H9 (cell line): ENCODE data around the gene HCST. TPM values are rescaled to one million over a fixed set of nuclear protein-coding genes. Genes with fewer than 3 reads are reported as not detected.

Experiments used
- DNase-seq: peaks from one replicate; pipeline ENCODE4 v3.0.0-alpha.2; 2017
- H2AFZ ChIP-seq: one replicate; pipeline ENCODE4 v1.6.1; 2013; ENCODE audit warnings: mild to moderate bottlenecking, low read length, control low read depth, moderate library complexity
- H2AK5ac ChIP-seq: 2 replicates; pipeline ENCODE4 v1.6.1; 2013; ENCODE audit warnings: low read length, control low read depth, mixed read lengths; ENCODE audit not compliant: insufficient read length
- H2BK120ac ChIP-seq: one replicate; pipeline ENCODE4 v1.6.1; 2013; ENCODE audit warnings: low read depth, mild to moderate bottlenecking, low read length, control low read depth, inconsistent platforms; ENCODE audit not compliant: poor library complexity, severe bottlenecking
- H2BK12ac ChIP-seq: 2 replicates; pipeline ENCODE4 v1.6.1; 2013; ENCODE audit warnings: low read length, control low read depth, mixed read lengths, low read depth; ENCODE audit not compliant: insufficient read length
- H2BK15ac ChIP-seq: 2 replicates; pipeline ENCODE4 v1.6.1; 2013; ENCODE audit warnings: low read depth, low read length, control low read depth
- H2BK20ac ChIP-seq: one replicate; pipeline ENCODE4 v1.6.1; 2013; ENCODE audit warnings: low read depth, mild to moderate bottlenecking, low read length, control low read depth, inconsistent platforms; ENCODE audit not compliant: poor library complexity, severe bottlenecking
- H2BK5ac ChIP-seq: 2 replicates; pipeline ENCODE4 v1.6.1; 2013; ENCODE audit warnings: low read length, control low read depth, mixed read lengths; ENCODE audit not compliant: insufficient read length
- H3K14ac ChIP-seq: 2 replicates; pipeline ENCODE4 v1.6.1; 2013; ENCODE audit warnings: low read length, control low read depth; ENCODE audit not compliant: insufficient read depth
- H3K18ac ChIP-seq: 2 replicates; pipeline ENCODE4 v1.6.1; 2013; ENCODE audit warnings: low read depth, mild to moderate bottlenecking, mixed read lengths, low read length, control low read depth; ENCODE audit not compliant: insufficient read length
- H3K23ac ChIP-seq: 2 replicates; pipeline ENCODE4 v1.6.1; 2013; ENCODE audit warnings: low read length, control low read depth, mixed read lengths, low read depth; ENCODE audit not compliant: insufficient read length
- H3K23me2 ChIP-seq: 2 replicates; pipeline ENCODE4 v1.6.1; 2013; ENCODE audit warnings: low read depth, mild to moderate bottlenecking, mixed read lengths, low read length, control low read depth; ENCODE audit not compliant: insufficient read length, poor library complexity, severe bottlenecking
- H3K27ac ChIP-seq: 2 replicates; pipeline ENCODE4 v1.5.1; 2013; ENCODE audit warnings: low read length, control low read depth, mixed read lengths, low read depth; ENCODE audit not compliant: insufficient read length
- H3K27me3 ChIP-seq: 2 replicates; pipeline ENCODE4 v1.6.1; 2013; ENCODE audit warnings: low read length, control low read depth, inconsistent platforms; ENCODE audit not compliant: insufficient read depth
- H3K4ac ChIP-seq: 2 replicates; pipeline ENCODE4 v1.6.1; 2013; ENCODE audit warnings: low read depth, mild to moderate bottlenecking, control low read depth, inconsistent platforms, low read length, moderate library complexity
- H3K4me1 ChIP-seq: 2 replicates; pipeline ENCODE4 v1.6.1; 2013; ENCODE audit warnings: low read length, control low read depth, inconsistent platforms; ENCODE audit not compliant: insufficient read depth
- H3K4me2 ChIP-seq: 2 replicates; pipeline ENCODE4 v1.6.1; 2013; ENCODE audit warnings: low read length, control low read depth, mixed read lengths; ENCODE audit not compliant: insufficient read length, insufficient read depth
- H3K56ac ChIP-seq: 2 replicates; pipeline ENCODE4 v1.6.1; 2013; ENCODE audit warnings: low read depth, mild to moderate bottlenecking, mixed read lengths, low read length, control low read depth; ENCODE audit not compliant: insufficient read length
- H3K79me1 ChIP-seq: 2 replicates; pipeline ENCODE4 v1.6.1; 2013; ENCODE audit warnings: low read depth, mild to moderate bottlenecking, moderate library complexity, low read length, control low read depth, inconsistent platforms; ENCODE audit not compliant: insufficient read depth, poor library complexity, severe bottlenecking
- H3K79me2 ChIP-seq: 2 replicates; pipeline ENCODE4 v1.6.1; 2013; ENCODE audit warnings: low read length, control low read depth, inconsistent platforms; ENCODE audit not compliant: insufficient read depth
- H3K9ac ChIP-seq: 2 replicates; pipeline ENCODE4 v1.6.1; 2013; ENCODE audit warnings: low read length, control low read depth, mixed read lengths; ENCODE audit not compliant: insufficient read length; ENCODE audit errors: extremely low read depth
- H3K9me3 ChIP-seq: one replicate; pipeline ENCODE4 v1.6.1; 2013; ENCODE audit warnings: low read depth, low read length, inconsistent platforms; ENCODE audit not compliant: control insufficient read depth
- H3T11ph ChIP-seq: one replicate; pipeline ENCODE4 v1.6.1; 2013; ENCODE audit warnings: mild to moderate bottlenecking, low read length, control low read depth, inconsistent platforms
- H4K20me1 ChIP-seq: one replicate; pipeline ENCODE4 v1.6.1; 2013; ENCODE audit not compliant: control insufficient read depth, insufficient read length, insufficient read depth
- H4K5ac ChIP-seq: 2 replicates; pipeline ENCODE4 v1.6.1; 2013; ENCODE audit warnings: low read depth, mild to moderate bottlenecking, mixed read lengths, low read length, control low read depth; ENCODE audit not compliant: insufficient read length
- H4K8ac ChIP-seq: replicated peaks from 2 replicates; pipeline ENCODE4 v1.6.1; 2013; ENCODE audit warnings: low read length, control low read depth, mixed read lengths, low read depth; ENCODE audit not compliant: insufficient read length
- H4K91ac ChIP-seq: 2 replicates; pipeline ENCODE4 v1.6.1; 2013; ENCODE audit warnings: low read depth, mild to moderate bottlenecking, moderate library complexity, mixed read lengths, low read length, control low read depth; ENCODE audit not compliant: insufficient read length
- H3K27ac Mint-ChIP-seq, 3 experiments: 2 replicates in 2 of 3; 3 replicates in 1 of 3; pipeline ENCODE4 v1.8.0; 2020 to 2021; ENCODE audit warnings: mixed read lengths in 3 of 3, mild to moderate bottlenecking in 1 of 3, moderate library complexity in 1 of 3
- H3K27me3 Mint-ChIP-seq: 2 replicates; pipeline ENCODE4 v1.8.0; 2021; ENCODE audit warnings: low read depth, mild to moderate bottlenecking, moderate library complexity, mixed read lengths
- H3K36me3 Mint-ChIP-seq, 3 experiments: 2 replicates in 2 of 3; 3 replicates in 1 of 3; pipeline ENCODE4 v1.8.0; 2020 to 2021; ENCODE audit warnings: low read depth in 3 of 3, mixed read lengths in 3 of 3; ENCODE audit not compliant: insufficient read depth in 1 of 3
- H3K4me1 Mint-ChIP-seq, 2 experiments: 2 replicates each; pipeline ENCODE4 v1.8.0; 2020; ENCODE audit warnings: mixed read lengths in 2 of 2
- H3K4me3 Mint-ChIP-seq, 2 experiments: 2 replicates in 1 of 2; 3 replicates in 1 of 2; pipeline ENCODE4 v1.8.0; 2020 to 2021; ENCODE audit warnings: mild to moderate bottlenecking in 2 of 2, mixed read lengths in 2 of 2, moderate library complexity in 1 of 2
- H3K9me3 Mint-ChIP-seq, 2 experiments: 2 replicates in 1 of 2; 3 replicates in 1 of 2; pipeline ENCODE4 v1.8.0; 2020; ENCODE audit warnings: mild to moderate bottlenecking in 2 of 2, mixed read lengths in 2 of 2, moderate library complexity in 1 of 2
- CTCF ChIP-seq: fragments of 200-600 bp; sonication (generic); conservative IDR thresholded peaks from 3 replicates; pipeline ENCODE4 v1.8.0; 2021; ENCODE audit warnings: antibody characterized with exemption, mild to moderate bottlenecking
- WGBS: extraction: QIAGEN DNeasy Blood & Tissue Kit; methylation state at CpG from one replicate; pipeline ENCODE4 v1.1.7; 2013; ENCODE audit warnings: missing lambda C conversion rate, low lambda C conversion rate, mixed read lengths; ENCODE audit not compliant: insufficient read length; ENCODE audit errors: extremely low coverage; 5-methylcytosine and 5-hydroxymethylcytosine counted together
- total RNA-seq: library from RNA; stranded (reverse); gene quantifications from 2 replicates; pipeline ENCODE4 v1.2.1, GENCODE V29; 2021

HCST gene
- total RNA-seq, 1 experiment from 2014 or later: 0.68 TPM

- Histone ChIP-seq H2AK5ac (no peak overlapping the region), H4K8ac (no peak overlapping the region), H3K79me2 (no peaks in the 10 kb centered on the region), H2BK12ac (no peak overlapping the region), H3K14ac (peak overlapping the region; percentile 19; the same call in 1 of the 2 replicates), H3K9ac (peak overlapping the region; percentile 0), H4K5ac (no peak overlapping the region), H2BK20ac (no peak overlapping the region), H2BK5ac (no peak overlapping the region), H3K23me2 (peaks cover 17% of the 10 kb centered on the region), H3K4me2 (peak overlapping the region; percentile 71), H3K23ac (no peak overlapping the region), H2AFZ (no peak overlapping the region), H4K20me1 (peaks cover 3% of the 10 kb centered on the region), H3K56ac (no peak overlapping the region), H3K27ac (no peak overlapping the region), H3K27me3 (peaks cover 4% of the 10 kb centered on the region; the same call in 1 of the 2 replicates), H3T11ph (no peak overlapping the region), H3K79me1 (no peaks in the 10 kb centered on the region), H3K9me3 (no peaks in the 10 kb centered on the region), H2BK15ac (no peak overlapping the region), H3K4ac (no peak overlapping the region), H3K18ac (no peak overlapping the region), H3K4me1 (no peaks in the 10 kb centered on the region), H2BK120ac (no peak overlapping the region), H4K91ac (no peak overlapping the region)
- peak; percentile 98 for DNase-seq
- H3K9me3 Mint-ChIP-seq: no peaks in the 10 kb centered on the region; a peak in 1 of 5 replicates
- H3K36me3 Mint-ChIP-seq: peaks cover 0 to 3% (median 0%) of the 10 kb centered on the region in 3 experiments; a peak in 2 of 7 replicates
- TF ChIP-seq CTCF: no peak
- peak overlapping the region; percentile 62 to 81 for H3K4me3 Mint-ChIP-seq
- H3K4me1 Mint-ChIP-seq: peaks cover 9 to 13% of the 10 kb centered on the region in 2 experiments
- peak overlapping the region in 1 of 3 experiments; percentile 74; a peak in 1 of 7 replicates for H3K27ac Mint-ChIP-seq
- peaks cover 88% of the 10 kb centered on the region for H3K27me3 Mint-ChIP-seq
- WGBS: no CpG with 5 or more reads among the region's 55 CpGs
Observed at GRCh38 chr19:35860818-35861639, 41.3 kb upstream of the HCST start.
